Kidney capillary endothelial cell (primary cell): ENCODE measurements around the gene NAT9.

Source experiments
- DNase-seq: peaks from one replicate; pipeline ENCODE4 v3.0.0-alpha.2; 2018; ENCODE audit warnings: low spot score

The NAT9 gene

DNA sequence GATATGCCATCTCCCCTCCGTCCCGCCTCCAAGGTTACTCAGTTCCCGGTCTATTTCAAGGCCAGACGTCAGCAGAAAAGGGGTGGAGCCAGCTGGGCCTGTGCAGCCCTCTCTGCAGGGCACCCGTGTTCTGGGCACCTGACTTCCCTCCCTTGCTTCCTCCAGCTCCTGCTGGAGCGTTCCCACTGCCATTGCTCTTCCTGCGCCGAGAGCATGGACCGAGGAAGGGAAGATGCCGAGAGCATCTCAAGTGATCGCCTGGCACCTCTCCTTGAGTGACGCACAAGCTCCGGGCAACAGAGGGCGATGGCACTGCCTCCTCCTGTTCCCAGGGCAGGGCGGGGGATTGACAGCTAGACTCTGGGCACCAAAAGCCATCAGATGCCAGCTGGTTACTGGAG lies 29.4 kb upstream of the NAT9 start:
- DNase-seq, result no peak

DNA sequence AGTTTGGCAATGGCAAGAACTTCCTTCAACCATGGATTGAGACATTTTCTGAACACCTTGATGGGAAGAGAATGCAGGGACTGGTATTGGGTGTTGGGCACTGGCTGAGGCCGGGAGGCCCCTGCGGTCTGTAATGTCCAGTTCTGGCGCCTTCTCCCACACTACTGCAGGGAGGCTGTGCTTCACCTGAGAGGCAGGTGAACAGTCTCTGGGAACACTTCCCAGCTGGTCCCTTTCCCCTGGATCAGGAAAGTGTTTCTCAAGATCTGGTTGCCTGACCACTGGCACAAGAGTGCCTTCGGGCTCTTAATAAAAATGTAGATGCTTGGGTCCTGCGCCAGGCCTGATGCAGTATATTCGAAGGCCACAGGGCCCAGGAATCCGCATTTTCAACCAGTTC lies 28.5 kb upstream of the NAT9 start:
- no peak for DNase-seq

DNA sequence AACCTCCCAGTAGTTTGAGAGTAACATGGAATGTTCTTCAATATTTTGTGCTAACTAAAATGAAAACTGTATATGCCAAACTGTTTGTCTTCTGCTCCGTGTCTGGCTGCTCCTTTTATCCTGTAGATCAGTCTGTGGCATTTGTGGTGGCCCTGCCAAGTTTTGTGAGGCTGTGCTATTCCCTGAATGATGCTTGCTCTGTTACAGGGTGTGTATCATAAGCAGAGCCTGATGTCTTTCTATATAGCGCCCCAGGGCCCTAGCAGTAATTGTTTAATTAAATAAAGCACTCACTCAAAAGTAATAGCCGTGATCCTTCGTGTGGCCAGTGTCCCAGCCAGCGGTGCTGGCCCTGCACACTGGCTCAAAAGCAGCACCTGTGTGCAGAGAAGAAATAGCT lies 27.8 kb upstream of the NAT9 start:
- no peak for DNase-seq

DNA sequence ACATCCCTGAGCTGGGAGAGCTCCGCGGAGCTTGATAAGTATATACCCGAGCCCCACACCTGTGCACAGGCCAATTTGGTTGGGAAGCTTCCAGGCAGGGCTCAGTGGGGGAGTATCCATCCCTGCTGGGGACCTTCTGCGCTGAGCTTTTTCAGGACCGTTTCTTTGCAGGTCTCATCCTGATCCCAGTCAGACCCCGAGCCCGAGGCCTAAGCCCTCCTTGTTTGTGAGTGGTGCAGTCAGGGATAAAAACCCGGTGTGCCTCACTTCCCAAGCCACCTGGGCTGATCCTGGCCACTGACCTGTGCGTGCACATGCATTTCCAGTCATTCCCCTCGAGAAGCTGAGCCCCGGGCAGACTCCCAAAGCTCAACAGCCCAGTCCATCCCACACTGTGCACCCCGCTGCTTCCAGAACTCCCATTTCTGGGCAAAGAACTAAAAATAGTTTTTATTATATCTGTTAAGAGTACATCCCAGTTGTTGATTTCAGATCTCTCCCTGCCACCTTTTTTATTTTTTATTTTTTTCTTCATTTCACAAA lies 27.3 kb upstream of the NAT9 start:
- no peak for DNase-seq

DNA sequence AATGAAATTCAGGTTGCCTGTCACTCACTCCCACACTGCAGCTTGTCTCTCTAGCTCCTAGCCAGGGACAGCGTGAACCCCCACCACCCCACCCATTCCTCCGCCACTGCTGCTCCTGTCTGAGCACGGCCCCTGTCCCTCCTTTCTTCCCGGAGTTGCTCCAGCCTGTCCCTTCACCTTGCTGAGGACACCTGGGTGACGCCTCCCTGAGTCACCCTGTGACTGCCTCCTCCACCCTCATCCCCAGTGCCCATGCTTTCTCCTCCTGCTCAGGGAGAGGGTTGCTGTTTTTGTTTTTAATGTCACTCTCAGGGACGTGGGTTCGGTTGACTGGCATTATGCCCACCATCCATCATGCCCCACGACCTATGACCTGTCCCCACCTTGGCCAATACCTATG lies 25.8 kb upstream of the NAT9 start:
- DNase-seq, result no peak

DNA sequence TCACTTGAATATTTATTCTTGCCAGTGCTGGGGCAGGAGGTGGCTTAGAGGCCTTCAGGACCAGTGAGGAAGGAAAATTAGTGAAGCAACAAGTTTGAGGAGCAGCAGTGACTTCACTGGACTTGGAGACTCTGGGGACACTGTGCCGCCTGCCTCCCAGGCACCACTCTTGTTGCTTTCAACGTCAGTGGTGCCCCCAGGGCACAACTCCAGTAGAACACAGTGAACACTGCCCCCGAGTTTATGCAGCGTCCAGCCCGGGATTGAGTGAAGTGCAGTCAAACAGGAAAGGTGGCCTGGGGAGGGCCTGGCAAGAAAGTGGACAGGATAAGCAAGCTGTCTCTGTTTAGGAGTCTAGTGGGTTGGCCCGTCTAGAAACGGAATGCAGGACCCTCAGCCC lies 24.4 kb upstream of the NAT9 start:
- DNase-seq, result no peak

DNA sequence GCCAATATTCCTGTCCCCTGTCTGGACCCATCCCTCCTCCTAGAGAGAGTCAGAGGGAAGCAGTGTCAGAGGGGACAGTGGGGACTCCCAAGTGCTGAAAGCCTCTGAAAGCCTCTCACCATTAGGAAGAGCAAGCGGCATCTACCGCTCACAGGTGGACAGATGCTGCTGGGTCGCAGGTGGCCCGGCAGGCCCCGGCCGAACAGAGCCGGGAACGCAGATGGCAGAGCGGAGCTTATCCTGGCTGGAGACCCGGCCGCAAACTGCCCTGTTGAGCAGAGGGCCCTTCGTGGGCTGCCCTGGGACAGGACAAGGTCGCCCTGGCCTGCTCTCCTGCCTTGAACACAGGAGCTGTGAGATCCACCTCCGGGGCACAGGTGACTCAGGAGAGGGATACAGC lies 23.0 kb upstream of the NAT9 start:
- DNase-seq, result no peak

DNA sequence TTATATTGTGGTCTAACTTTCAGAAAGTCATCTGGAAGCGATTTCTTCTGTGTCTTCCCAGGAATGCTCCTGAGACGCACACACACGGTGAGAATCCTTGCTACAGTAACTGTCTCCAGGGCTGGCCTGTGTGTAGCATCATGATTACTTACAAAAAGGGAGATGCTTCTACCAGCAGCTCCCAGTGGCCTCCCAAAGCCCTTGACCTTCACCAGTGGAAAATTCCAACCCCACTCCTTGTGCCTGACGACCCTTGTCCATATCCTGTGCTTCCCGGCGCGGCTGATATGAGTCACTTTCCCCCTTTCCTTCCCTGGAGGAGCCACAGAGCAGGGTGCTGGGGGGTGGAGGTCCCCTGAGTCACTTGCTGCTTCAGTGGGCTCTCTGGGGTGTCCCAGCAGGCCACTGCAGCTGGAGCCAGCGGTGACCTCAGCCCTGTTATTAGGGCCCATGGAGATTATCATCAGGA lies 22.1 kb upstream of the NAT9 start:
- DNase-seq, result peak; percentile 42

DNA sequence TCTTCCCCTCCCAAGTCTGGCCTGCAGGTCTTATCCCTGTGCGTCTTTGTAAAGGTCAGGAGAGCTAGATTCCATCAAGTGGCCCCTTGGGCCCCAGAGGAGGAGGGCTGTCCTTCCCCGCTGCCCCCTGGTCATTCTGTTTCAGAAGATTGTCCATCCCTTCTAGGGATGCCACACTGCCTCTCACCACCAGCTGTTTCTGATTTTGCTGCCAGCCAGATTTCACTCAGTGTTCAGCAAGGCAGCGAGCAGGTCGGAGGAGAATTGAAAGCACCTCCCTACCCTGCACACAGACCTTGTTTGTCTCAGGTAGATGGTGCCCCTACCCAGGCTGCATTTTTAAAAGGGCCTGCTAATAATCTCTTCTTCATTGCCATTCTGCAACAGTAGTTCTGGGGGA lies 21.7 kb upstream of the NAT9 start:
- no peak for DNase-seq

DNA sequence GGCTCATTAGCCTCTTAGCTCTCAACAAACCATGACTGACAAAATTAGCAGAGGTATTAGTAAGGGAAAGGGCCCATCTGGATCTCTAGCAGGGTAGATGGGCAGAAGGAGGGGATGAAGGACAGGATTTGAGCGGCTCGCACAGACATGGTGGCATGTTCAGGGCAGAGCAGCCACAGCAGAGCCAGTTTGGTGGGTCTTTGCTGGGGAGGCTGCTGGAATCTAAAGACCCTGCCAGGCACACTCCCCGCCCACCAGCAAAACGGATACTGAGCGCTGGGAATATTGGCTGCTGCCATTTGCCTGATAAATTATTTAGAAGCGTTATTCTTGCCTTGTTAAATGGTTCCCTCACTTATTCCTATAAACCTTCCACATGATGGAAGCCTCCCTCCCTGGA lies 20.7 kb upstream of the NAT9 start:
- DNase-seq, result no peak

DNA sequence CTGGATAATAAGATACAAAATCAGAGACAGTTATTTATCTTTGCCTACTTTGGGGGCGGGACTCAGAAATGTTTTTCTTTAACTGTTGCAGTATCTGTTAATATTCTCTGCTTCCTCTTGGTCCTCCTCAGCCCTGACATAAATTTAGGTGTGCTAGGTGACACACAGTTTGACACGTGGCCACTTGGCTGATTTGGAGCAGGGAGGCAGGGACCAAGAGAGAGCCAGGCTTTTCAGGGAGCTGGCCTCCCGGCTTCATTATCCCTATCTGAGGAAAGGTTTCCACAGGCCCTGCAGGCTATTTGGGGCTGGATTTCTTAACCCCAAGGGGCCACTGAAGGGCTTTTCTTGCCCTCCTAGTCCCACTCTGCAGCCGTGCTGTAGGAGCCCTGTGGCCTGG lies 20.1 kb upstream of the NAT9 start:
- no peak for DNase-seq

DNA sequence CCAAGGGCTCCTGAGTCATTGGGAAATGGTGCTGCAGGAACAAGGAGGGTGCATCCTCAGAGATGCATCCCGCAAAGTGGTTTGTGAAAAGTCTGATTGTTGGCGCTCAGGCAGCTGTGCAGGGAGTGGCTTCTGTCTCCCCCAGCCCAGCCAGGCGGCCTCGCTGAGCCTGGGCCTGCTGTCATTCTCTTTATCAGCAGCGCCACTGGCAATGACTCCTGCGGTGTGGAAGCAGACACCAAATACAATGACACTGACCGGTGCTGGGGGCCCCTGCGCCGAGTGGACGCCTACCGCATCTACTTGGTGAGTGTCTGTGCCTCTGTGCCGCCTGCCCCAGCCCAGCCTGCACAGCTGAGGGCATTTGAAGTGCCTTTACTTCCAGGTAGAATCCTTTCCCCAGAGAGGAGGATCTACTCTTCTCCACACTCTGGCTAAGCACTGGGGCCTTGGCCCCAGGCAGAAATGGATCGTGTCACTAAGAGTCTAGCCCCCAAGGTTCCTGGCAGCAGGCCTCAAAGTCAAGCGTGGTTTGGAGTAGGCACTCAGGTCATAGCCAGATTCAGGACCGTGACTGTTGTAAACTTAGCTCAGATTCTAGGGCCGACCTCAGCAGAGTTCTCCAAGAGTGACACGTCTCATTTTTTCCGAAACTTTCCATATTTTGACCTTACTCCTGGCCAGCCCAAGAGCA lies 19.3 kb upstream of the NAT9 start:
- DNase-seq, result no peak

DNA sequence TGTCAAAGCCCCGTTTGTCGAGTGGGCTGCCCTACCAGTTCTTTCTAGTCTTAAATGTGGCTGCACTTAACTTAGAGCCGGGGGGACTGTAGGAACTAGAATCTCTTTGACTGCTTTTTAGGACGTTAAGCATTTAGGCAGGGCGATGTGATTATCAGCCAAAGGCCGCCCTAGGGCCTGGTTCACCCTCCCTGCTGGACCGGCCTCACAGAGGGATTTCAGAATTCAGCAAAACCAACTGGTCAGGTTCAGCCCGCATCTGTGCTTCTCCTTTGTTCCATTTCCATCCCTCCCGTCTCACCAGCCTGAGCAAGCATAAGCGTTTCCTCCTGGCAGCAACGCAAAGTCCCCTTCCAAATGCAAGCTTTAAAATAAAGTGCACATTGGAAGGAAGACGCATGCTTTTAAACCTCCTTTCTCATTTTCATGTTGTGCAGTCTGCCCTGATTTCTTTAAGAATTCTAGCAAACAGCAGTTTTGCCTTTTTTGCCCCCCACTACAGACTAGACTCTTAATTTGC lies 16.5 kb upstream of the NAT9 start:
- DNase-seq, result no peak

DNA sequence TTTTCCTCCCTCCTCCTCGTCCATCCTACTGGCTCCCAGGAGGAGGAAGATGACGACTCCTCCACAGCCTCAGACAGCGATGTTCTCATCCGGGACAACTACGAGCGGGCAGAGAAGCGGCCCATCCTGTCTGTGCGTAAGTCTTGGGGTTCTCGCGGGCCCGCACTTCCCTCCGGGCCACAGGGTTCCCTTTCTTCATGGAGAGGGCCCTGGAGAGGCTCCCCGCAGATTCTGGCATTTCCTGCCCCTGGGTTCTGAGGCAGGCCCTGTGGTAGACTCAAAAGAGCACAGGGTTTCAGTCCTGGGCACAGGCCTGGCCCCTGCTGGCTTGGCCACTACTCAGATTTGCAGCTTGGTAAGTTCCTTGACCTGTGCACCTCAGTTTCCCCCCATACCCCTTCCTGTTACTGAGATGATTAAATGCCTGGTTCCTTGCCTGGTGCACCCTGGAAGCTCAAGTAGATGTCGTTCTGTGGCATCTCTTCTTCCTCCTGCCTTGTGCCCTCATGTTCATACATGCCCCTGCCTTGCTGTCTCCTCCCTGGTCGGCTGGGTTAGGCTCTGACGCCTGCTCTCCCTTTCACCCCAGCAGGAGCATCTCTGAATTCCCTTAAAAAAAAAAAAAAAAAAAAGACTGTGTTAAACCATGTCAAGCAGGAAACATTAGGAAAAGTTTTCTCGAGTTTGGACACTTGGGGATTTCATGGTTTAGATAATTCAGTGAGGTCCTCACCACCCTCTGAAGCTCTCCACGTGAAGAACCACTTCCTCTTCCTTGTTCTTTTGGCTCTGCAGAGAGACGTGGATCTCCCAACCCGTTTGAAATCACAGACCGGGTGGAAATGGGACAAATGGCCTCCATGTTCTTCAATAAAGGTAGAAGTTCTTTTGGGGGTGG lies 14.3 kb upstream of the NAT9 start:
- no peak for DNase-seq

DNA sequence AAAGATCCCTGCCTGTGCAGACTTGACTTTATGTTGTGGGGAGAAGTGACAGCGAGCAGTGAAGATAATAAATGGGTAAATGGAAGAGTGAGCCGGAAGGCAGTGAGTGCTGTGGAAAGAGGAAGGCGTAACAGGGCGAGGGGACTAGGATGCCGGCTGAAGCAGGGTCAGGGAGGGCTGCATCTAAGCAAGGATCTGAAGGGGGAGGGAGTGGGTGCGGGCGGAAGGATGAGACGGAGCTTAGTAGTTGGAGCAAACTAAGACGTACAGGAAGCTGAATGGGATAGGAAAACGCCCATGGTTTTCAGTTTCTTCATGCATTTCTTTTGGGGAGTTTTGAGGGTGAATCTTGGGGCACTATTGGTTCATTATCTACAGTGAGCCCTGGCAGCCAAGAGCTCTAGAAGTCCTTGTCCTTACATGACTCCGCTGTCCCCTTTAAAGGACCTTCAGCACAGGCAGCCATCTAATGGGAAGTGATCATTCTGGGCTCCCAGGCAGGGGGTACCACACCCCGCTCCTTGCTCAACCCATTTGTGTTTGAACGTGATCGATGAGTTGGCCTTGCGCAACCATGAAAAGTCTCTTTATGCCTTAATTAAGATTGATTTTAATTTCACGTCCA lies 10.4 kb upstream of the NAT9 start:
- no peak for DNase-seq

DNA sequence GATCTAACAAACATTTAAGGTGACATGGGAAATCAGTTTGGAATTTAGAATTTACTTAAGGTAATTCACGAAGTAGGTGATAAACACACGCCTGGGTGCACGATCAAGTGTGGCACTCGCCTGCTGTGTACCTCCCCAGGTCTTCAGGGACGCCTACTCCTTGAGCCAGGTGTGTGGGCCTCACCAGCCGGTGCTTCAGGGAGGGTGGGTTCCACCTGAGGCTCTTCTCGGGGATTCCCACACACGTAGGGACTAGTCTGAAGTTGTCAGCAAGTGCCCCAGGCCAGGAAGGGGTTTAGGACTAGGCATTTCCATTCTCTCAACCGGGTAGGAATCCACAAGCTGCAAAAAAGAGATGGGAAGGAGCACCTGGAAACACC lies 9.8 kb upstream of the NAT9 start:
- no peak for DNase-seq

DNA sequence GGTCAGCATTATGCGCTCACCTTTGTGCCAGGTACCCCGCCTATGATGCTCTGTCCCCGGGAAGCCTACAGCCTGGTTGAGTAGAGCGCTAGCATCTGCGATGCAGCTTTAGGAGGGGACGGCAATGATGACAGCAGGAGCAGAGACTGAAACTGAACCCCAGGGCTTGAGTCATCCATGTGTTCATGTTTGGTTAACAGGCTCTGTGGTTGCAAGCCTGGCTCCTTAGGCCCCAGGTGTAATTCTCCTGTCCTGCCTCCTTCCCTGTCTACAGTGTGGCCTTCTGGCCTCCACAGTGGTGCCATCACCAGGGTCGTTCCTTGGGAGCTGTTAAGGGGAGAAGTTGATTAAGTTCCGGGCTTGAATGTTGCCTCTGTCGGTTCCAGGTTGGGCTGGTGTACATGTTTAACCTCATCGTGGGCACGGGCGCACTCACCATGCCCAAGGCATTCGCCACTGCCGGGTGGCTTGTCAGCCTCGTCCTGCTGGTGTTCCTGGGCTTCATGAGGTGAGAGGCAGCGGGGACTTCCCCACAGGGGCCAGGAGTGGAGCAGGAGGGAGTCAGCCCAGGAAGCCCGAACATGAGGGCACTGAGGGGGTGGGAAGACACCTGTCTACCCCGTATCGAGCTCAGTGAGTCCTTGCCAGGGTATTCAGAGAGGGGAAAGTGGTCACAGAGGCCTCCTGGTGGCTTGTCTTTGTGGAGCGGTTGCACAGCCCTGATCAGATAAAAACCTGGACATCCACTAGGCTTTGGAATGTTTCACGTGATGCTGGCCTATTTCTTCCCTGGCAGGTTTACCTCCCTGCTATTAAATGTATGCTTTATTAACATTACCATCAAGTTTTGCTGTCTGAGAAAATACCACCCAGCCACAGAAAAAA lies 9.2 kb upstream of the NAT9 start:
- DNase-seq, result no peak

DNA sequence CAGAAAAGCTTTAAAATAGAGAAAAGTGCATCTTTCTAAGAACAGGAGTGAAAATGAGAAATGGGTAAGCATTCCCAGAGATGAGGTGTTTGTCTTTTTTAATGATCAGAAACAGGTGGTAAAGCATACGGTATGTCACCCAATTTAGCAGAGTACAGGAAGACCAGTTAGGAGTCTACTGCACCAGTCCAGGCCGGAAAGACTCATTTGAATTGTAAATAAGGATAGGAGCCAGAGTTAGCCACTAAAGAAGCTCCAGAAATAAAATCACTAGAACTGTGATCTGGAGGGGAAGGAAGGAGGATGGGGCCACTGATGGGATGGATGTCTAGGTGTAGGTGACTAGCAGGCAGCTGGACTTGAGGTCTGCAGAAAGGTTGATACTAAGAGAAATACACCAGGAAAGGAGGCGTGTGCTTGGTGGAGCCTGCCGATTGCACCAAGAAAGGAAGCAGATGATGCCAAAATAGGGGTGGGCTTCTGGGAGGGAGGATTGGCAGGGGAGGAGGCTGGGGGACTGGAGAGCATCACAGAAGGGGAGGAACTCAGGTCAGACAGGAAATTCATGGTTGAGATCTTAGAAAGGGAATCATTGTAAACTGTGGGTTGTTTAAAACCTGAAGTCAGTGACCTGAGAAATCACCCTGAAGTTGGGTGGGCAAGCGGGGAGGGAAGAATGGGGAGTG lies 8.1 kb upstream of the NAT9 start:
- DNase-seq, result no peak

DNA sequence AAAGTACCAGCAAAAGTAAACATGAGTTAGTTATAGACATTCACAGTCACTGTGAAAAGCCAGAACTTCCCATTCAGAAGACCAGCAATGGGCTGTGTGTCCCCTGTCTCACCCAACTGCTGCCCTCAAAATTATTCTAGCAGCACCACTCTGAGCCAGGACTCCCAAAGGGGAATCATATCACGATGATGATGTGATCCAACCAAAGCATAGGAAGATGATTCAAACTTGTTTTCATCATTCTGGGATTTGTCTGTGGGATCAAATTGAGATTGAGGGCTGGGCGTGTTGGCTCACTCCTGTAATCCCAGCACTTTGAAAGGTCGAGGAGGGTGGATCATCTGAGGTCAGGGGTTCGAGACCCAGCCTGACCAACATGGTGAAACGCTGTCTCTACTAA lies 6.4 kb upstream of the NAT9 start:
- no peak for DNase-seq

DNA sequence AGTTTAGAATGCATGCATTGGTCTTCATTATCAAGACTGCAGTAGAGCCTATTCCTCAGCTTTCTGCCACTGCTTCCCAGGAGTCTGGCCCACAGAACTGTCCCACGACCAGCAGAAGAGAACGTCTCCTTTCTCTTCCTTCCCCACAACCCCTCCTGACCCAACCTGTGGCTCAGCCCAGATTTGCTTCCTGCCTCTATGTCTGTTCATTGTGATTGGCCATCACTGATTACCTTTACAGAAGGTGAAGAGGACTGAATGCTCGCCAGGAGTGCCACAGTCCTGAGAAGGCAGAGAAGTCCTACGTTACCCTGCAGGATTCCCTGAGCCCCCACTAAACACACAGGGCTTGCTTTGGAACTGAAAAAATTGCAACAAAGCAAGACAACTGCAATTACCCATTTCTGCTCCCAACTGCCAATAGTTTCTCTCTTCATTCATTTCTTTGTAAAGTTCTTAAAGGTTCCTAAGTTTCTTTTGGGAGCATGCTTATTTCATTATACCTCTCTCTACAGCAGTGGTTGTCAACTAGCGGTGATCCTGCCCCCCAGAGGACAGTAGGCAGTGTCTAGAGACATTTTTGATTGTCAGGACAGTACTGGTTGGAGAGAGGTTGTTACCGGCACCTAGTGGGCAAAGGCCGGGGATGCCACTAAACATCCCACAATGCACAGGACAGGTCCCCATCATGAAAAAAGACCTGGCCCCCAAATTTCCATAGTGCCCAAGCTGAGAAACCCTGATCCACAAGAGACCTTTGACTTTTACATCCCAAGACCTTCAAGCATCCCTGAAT lies 4.5 kb upstream of the NAT9 start:
- DNase-seq, result no peak
